HG03025 (cell line): ENCODE measurements around the gene SLC35E4.
"Not testable (repeated sequence)": the region's sequence is repeated elsewhere in the genome, so short reads cannot be mapped to it uniquely, and the experiment has no call there.

Source experiments
- ATAC-seq: cut with Tn5 transposase; IDR thresholded peaks from one replicate; pipeline ENCODE4 v1.9.1; 2021; ENCODE audit warnings: mild to moderate bottlenecking, moderate library complexity; ENCODE audit not compliant: unreplicated experiment, low FRiP score

Gene SLC35E4

DNA sequence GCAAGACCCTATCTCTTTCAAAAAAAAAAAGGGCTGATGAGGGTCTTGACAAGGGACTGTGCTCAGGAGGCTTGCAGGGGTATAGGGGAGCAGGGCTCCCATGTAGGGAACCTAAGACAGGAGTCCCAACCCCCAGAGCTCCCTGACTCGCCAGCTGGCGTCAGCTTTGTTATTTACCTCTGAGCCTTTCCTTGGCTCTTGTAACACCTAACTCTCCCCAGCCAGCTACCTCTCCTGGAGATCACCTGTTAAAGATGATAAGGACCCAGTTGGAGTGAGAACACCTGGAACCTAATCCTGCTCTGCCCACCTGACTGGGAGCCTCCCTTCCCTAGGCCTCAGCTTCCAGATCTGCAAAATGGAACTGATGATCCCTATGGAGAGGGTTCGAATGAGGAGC, 13.2 kb downstream of the SLC35E4 start:
- no peak for ATAC-seq

GRCh38 chr22:30649430-30650007, 13.9 kb downstream of the SLC35E4 start:
- ATAC-seq = no peak

DNA sequence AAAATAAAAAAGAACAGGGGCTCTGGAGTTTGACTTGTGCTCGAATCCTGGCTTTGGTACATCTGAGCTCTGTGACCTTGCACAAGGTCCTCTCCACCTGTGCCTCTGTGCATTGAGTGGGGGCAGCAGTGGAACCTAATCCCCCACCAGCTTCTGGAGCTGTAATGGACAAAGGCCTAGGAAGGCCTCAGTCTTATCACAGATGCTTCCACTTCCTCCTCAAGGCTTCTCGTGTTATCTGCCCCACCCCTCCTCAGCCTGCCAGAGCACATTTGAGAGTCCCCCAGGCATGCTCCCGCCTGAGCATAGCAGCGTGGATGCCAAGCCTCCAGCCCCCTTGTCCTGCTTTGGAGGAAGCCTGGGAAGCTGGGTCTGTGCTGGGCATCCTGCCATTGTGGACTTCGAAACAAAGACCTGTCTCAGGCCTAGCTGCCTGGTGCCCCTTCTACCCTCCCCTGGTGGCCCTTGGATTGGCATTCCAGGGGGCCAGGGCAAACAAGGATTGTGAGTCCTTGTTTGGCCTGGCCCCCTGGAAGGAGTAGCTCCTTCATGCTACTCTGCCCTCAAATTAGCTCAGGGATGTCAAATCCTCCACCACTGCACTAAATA, 15.0 kb downstream of the SLC35E4 start:
- no peak for ATAC-seq

- no peak for ATAC-seq
These were observed 17.3 kb downstream of the SLC35E4 start for GRCh38 chr22:30652852-30653251.

GRCh38 chr22:30654361-30654760, 18.8 kb downstream of the SLC35E4 start:
- ATAC-seq = no peak

GRCh38 chr22:30655532-30655931, 20.0 kb downstream of the SLC35E4 start:
- ATAC-seq = no peak

DNA sequence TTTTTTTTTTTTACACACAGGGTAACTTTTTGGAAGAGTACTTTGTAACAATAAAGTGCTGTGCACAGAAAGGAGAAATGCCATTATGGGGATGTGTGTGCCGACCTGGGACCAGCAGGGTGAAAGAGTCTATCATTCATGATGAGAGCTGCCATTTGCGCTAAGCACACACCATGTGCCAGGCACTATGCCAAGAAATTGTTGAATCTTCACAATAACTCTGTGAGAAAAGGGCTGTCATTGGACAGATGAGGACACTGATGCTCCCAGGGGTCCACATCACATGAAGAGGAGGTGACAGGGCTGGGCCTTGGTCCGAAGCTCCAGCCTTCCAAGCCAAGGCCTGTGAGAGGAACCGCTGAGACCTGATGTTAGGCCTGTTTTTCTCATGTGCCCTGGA, 26.5 kb downstream of the SLC35E4 start:
- ATAC-seq = no peak

DNA sequence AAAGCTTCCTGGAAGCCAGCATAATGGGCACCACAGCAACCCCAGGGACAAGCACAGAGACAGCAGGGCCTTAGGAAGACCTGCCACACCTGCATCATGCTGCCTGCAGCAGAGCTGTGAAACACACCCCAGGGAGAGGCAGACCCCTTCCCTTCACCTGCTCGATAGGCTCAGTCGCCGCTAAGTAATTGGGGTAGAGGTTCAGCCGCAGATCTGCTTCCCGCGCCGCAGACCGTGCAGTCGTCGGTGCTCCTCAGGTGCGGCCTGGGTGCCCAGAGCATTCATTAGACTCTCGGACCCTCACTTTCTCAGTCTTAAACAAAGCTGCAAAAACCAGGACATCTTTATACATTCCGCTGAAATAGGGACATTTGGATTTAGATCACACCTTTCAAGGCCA, 29.2 kb downstream of the SLC35E4 start:
- no peak for ATAC-seq

- no peak for ATAC-seq
These were observed 29.7 kb downstream of the SLC35E4 start for GRCh38 chr22:30665266-30665665.

DNA sequence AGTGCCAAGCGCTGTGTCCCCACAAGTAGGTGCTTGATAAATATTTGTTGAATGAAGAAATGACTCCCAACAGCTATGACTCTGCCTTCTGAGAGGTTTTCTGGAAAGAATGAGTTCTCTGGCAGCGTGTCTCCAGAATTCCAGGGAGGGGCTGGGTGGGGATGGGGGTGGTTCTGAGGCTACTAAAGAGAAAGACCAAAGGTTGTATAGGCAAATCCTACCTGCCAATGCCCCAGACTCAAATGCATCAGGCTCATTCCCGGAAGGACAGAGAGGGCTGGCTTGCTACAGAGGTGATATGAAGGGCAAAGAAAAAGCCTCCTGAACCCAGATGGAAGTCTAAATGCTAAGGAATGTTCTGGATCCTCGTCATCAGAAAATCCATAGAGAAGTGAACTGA, 30.2 kb downstream of the SLC35E4 start:
- no peak for ATAC-seq

DNA sequence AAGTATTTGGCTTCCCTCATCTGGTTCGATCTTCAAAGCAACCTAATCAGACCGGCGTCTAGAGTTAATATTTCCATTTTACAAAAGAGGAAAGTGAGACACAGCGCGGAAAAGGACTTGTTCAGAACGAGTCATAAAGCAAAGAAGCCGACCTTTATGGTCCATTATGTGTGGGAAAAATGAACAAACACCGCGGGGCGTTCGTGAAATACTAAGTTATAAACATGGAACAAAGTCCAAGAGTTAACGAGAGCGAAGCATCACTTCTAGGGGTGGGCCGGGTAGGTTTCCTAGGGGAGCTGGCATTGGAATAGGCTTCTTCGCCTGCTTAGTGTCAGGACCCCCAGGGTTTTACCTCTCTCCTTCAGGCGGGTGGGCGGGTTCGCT, 31.5 kb downstream of the SLC35E4 start:
- ATAC-seq = peak; percentile 9

DNA sequence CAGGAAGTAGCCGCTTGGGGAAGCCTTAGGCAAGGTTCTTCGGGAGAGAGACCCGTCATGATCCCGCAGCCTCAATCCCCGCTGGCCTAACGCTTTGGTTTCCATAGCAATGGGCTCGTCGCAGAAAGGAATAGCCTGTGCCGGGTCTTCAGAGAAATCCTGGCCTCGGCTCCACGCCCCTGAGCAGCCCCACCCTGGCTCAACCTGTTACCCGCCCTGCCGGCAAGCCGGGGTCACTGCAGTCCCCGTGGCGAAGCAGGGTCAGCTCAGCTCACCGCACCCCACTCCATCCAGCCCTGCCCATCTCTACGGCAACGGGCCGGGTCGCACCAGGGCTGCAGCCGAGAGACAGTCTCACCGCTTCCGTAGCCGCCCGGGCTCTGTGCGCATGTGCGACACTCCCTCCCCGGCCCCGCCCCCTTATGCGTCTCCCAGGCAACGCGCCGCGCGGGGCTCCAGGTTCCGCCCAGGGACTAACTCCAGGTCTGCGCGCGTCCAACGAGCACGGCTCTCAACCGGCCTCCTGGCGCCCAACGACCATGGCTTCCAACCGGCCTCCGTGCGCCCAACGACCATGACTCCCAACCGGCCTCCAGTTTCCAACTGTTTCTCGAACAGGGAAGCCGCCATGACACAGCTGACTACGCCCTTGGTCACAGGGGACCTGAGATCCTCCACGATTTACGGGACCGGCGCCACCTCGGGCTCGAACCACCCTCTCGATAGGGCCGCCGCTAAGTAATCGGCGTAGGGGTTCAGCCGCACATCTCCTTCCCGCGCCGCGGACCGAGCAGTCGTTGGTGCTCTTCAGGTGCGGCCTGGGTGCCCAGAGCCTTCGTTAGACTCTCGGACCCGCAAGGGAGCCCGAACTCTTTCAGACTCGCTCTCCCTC, 32.2 kb downstream of the SLC35E4 start, which contains the start of gene DUSP18:
Gene DUSP18 (minus strand): TSS at position 382 of the 892 bp plus-strand sequence. CDS start 3,872 bp downstream, outside the sequence.
- peak; percentile 71 for ATAC-seq

GRCh38 chr22:30668386-30668710, 32.8 kb downstream of the SLC35E4 start:
- no peak for ATAC-seq

DNA sequence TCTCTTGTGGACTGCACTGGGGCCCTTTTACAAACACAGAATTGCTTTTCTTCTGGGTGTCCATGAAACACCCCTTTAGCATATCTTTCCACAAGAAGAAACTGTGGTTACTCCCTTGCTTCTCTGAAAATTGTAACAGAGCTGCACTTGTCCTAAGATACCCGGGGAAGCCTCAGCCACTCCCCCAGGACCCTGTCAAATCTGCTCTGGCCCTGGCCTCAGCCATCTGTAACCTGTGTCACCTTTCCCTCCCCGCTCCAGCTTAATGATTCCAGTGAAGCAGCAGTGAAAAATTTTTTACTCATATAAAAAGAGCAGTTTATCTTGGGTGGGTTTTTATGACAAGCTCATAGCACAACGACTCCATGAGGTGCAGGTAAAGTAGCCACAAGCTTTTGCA, 35.5 kb downstream of the SLC35E4 start:
- no peak for ATAC-seq

DNA sequence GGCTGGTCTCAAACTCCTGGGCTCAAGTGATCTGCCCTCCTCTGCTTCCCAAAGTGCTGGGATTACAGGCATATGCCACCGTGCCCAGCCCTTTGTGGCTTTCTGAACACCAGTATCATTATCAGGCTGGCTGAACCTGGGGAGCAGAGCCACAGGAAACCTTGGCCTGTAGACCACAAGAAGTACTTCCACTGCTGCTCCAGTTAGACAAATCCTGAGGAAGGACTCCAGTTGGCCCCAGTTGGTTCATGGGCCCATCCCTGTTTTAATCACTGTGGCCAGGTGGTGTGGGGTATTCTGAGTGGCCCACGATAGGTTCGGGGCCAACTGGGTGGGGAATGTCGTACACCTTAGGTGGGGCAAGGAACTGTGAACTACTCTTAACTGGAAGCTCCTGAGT, 37.6 kb downstream of the SLC35E4 start:
- no peak for ATAC-seq

DNA sequence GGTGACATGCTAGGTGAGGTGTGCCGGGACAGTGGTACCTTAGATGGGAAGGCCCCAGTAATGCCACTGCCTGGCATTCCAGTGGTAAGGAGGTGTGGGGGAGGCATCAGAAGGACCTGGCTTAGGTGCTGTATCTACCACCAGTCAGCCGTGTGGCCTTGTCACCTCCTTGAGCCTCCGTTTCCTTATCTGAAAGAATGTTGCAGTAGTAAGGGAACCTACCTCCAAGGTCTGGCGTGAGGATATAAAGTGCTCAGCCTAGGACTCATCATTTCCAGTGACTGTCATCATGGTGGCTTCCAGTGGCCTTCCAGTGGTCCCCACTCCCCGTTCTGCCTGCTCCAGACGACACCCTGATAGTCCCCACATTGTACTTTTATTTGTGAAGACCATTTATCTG, 38.9 kb downstream of the SLC35E4 start:
- ATAC-seq = no peak

- ATAC-seq = no peak
These were observed 39.9 kb downstream of the SLC35E4 start for GRCh38 chr22:30675436-30675835.

DNA sequence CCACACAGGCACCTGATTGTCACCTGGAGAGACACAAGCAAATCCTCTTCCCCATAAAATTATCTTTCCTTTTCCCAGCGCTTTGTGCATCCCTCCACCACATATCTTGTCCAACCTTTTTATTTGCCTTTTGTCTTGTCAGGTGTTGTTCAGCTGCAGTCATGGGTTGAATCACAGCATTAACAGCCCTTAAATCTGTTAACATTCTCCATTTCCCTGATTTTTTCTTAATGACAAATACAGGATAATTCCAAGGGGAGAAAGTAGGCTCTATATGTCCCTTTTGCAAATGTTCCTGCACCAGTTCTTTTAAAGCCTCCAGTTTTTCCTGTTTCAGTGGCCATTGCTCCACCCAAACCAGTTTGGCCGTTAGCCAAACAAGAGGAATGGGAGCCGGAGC, 41.0 kb downstream of the SLC35E4 start:
- ATAC-seq = not testable (repeated sequence)

DNA sequence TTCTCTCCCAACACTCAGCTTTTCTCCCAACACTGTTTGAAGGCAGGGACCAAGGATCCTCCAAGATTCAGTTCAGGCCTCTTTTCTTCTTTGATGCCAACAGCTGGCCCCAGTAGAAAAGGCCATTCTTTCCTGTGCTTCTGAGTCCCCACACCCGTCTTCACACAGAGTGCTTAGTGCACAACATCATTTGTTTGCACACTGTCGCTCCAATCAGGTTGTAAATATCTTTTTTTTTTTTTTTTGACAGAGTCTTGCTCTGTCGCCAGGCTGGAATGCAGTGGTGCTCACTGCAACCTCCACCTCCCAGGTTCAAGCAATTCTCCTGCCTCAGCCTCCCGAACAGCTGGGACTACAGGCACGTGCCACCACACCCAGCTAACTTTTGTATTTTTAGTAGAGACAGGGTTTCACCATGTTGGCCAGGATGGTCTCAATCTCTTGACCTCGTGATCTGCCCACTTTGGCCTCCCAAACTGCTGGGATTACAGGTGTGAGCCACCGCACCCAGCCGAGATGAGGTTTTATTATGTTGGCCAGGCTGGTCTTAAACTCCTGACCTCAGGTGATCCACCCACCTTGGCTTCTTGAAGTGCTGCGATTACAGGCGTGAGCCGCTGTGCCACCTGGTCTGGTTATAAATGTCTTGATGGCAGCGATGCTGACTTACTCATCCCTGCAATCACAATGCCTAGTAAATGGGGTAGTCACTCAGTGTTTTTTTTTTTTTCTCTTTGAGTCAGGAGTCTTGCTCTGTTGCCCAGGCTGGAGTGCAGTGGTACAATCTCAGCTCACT, 44.5 kb downstream of the SLC35E4 start:
- ATAC-seq = not testable (repeated sequence)

GRCh38 chr22:30680991-30681770, 45.6 kb downstream of the SLC35E4 start:
- ATAC-seq = no peak
